ENCODE measurements around the gene CTBP2. TPM values are rescaled to one million over a fixed set of nuclear protein-coding genes. Genes with fewer than 3 reads are reported as not detected.

Gene CTBP2
- total RNA-seq, 1 donor from 2014 or later: 55.2 TPM

DNA sequence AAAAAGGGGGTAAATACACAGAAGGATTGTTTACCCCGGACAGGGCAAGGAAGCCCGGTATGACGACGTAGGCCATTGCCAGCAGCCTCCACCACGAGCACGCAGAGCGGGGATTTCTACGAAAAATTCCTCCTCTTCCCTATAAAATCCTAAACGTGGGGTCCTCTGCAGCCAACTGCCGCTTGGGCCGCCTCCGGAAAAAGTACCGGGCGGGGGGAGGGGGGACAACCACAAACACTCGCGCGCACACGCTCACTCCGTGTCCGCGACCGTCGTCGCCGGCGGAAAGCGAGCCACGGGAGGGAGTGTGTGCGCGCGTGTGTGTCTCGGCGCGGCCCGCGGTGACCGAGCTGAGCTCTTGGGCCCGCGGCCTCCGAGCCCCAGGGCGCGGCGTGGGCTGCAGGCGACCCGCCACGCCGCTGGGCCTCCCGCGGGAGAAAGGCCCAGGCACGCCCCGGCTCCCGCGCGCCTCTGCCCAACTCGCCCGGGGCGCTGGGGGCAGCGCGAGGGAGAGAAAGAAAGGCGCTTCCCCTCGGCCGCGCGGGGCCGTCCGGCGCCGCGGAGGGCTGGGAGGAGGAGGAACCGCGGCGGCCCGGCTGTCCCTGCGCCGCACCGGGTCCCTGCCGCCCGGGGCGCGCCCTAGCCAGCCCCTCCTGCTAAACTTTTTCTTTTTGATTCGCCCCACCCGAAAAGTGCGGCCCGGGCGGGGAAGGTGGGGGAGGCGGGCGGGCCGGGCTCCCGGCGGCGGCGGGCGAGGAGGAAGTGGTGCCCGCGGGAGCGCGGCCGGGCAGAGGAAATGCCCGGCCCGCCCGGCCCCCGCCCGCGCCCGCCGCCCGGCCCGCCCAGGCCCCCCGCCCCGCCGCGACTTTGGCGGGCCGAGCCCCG lies 1.5 kb downstream of the CTBP2 start:
- TF ChIP-seq EZH2 (IDR thresholded peaks at IDR 0.05): no peak
- no peak for TF ChIP-seq EZH2phosphoT487 (IDR thresholded peaks at IDR 0.05)
- TF ChIP-seq, protein P1, sequence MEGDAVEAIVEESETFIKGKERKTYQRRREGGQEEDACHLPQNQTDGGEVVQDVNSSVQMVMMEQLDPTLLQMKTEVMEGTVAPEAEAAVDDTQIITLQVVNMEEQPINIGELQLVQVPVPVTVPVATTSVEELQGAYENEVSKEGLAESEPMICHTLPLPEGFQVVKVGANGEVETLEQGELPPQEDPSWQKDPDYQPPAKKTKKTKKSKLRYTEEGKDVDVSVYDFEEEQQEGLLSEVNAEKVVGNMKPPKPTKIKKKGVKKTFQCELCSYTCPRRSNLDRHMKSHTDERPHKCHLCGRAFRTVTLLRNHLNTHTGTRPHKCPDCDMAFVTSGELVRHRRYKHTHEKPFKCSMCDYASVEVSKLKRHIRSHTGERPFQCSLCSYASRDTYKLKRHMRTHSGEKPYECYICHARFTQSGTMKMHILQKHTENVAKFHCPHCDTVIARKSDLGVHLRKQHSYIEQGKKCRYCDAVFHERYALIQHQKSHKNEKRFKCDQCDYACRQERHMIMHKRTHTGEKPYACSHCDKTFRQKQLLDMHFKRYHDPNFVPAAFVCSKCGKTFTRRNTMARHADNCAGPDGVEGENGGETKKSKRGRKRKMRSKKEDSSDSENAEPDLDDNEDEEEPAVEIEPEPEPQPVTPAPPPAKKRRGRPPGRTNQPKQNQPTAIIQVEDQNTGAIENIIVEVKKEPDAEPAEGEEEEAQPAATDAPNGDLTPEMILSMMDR (IDR thresholded peaks at IDR 0.05): no peak
- Histone ChIP-seq H3K36me3 (no peaks in the 10 kb centered on the region), H2AFZ (replicated peaks) (no peak overlapping the region), H3K9me3 (ENCODE audit: low read depth) (no peaks in the 10 kb centered on the region), H4K20me1 (ENCODE audit: low read depth) (peaks cover 50% of the 10 kb centered on the region), H3K9ac (peak overlapping the region; percentile 52), H3F3A (ENCODE audit: low read depth) (peaks cover 68% of the 10 kb centered on the region), H3K4me1 (peaks cover 52% of the 10 kb centered on the region), H3K27me3 (no peaks in the 10 kb centered on the region), H3K27ac (peak overlapping the region; percentile 75), H3K79me2 (ENCODE audit: low read depth) (peaks cover 60% of the 10 kb centered on the region), H3K4me2 (peak overlapping the region; percentile 98), H3K4me3 (peak overlapping the region; percentile 93)
- Mint-ChIP-seq H3K4me3 (peak overlapping the region; percentile 98), H3K36me3 (no peaks in the 10 kb centered on the region), H3K9me3 (no peaks in the 10 kb centered on the region), H3K27ac (peak overlapping the region; percentile 99), H3K4me1 (peaks cover 50% of the 10 kb centered on the region), H3K27me3 (ENCODE audit: insufficient read depth, low read depth) (peaks cover 2% of the 10 kb centered on the region)
- DNase-seq (ENCODE audit: low spot score): peak; percentile 55

DNA sequence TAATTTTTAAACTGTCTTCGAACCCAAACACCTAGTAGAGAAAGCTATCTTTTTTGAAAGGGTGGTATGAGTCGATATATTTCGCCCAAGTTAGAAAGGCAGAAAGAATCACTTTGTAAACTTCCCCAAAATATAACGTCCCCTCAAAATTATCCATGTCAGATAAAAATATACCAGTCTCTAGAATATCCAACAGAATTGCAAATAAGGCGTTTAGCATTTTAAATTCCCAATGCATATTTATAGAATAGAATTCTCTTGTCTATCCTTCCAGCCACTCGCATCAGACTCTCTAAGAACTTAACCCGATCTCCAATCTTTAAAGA lies 2.1 kb downstream of the CTBP2 start:
- Mint-ChIP-seq H3K27me3 (ENCODE audit: insufficient read depth, low read depth) (peaks cover 2% of the 10 kb centered on the region), H3K4me3 (peak overlapping the region; percentile 98), H3K9me3 (no peaks in the 10 kb centered on the region), H3K36me3 (no peaks in the 10 kb centered on the region), H3K27ac (peak overlapping the region; percentile 99), H3K4me1 (peaks cover 55% of the 10 kb centered on the region)
- peaks cover 73% of the 10 kb centered on the region for H3F3A ChIP-seq (ENCODE audit: low read depth)
- no peaks in the 10 kb centered on the region for H3K27me3 ChIP-seq
- H3K27ac ChIP-seq: no peak overlapping the region
- TF ChIP-seq EZH2 (IDR thresholded peaks at IDR 0.05) (no peak), EZH2phosphoT487 (IDR thresholded peaks at IDR 0.05) (no peak)
- TF ChIP-seq, protein P1 (IDR thresholded peaks at IDR 0.05): no peak
- peaks cover 59% of the 10 kb centered on the region for H3K4me1 ChIP-seq
- no peak for DNase-seq (ENCODE audit: low spot score)
- peak overlapping the region; percentile 93 for H3K4me3 ChIP-seq
- H3K79me2 ChIP-seq (ENCODE audit: low read depth): peaks cover 66% of the 10 kb centered on the region
- peak overlapping the region; percentile 98 for H3K4me2 ChIP-seq
- H3K9me3 ChIP-seq (ENCODE audit: low read depth): no peaks in the 10 kb centered on the region
- H2AFZ ChIP-seq (replicated peaks): no peak overlapping the region
- H4K20me1 ChIP-seq (ENCODE audit: low read depth): peaks cover 56% of the 10 kb centered on the region
- peak overlapping the region; percentile 52 for H3K9ac ChIP-seq
- H3K36me3 ChIP-seq: no peaks in the 10 kb centered on the region

DNA sequence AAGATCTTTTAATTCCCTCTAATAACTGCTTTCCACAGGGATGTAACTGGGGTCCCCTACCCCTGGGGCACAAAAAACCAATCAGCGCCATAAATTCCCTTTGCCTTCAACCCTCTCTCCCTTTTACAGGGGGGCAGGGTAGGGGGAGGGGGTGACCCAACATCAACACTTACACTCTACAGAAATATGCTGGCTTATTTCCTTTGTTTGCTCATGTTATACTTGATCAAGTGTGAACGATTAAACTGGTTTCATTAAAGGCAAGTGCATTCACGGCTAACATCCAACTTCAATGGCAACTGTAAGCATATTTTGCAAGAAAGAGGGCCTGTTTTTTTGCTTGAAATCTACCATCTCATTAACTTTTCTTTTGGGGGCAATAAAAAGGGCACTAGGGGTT lies 2.9 kb downstream of the CTBP2 start:
- Mint-ChIP-seq H3K4me1 (peaks cover 55% of the 10 kb centered on the region), H3K36me3 (peaks cover 2% of the 10 kb centered on the region), H3K4me3 (peak overlapping the region; percentile 98), H3K9me3 (no peaks in the 10 kb centered on the region), H3K27me3 (ENCODE audit: insufficient read depth, low read depth) (peaks cover 2% of the 10 kb centered on the region), H3K27ac (peak overlapping the region; percentile 57)
- Histone ChIP-seq H3K27me3 (no peaks in the 10 kb centered on the region), H3K4me2 (peak overlapping the region; percentile 98), H3K36me3 (no peaks in the 10 kb centered on the region), H3K9me3 (ENCODE audit: low read depth) (no peaks in the 10 kb centered on the region), H3K4me3 (peak overlapping the region; percentile 93), H3K4me1 (peaks cover 60% of the 10 kb centered on the region), H3F3A (ENCODE audit: low read depth) (peaks cover 74% of the 10 kb centered on the region), H3K79me2 (ENCODE audit: low read depth) (peaks cover 74% of the 10 kb centered on the region), H3K9ac (no peak overlapping the region), H2AFZ (replicated peaks) (no peak overlapping the region), H4K20me1 (ENCODE audit: low read depth) (peaks cover 64% of the 10 kb centered on the region), H3K27ac (no peak overlapping the region)
- DNase-seq (ENCODE audit: low spot score): no peak
- TF ChIP-seq EZH2 (IDR thresholded peaks at IDR 0.05) (no peak), EZH2phosphoT487 (IDR thresholded peaks at IDR 0.05) (no peak)
- TF ChIP-seq, protein P1 (IDR thresholded peaks at IDR 0.05): no peak

Measured in neural progenitor cell (in vitro differentiated cells).